Ramos (cell line): ENCODE measurements around the gene NHS.
"Not testable (repeated sequence)": the region's sequence is repeated elsewhere in the genome, so short reads cannot be mapped to it uniquely, and the experiment has no call there.

ENCODE experiments used
- in situ Hi-C: fragments of 300-500 bp; cut with MboI; formaldehyde crosslinking; loops from one replicate; pipeline ENCODE4 v1.14.3; 2022; ENCODE audit warnings: low sequenced_read_pairs; ENCODE audit not compliant: unreplicated experiment

The NHS gene

DNA sequence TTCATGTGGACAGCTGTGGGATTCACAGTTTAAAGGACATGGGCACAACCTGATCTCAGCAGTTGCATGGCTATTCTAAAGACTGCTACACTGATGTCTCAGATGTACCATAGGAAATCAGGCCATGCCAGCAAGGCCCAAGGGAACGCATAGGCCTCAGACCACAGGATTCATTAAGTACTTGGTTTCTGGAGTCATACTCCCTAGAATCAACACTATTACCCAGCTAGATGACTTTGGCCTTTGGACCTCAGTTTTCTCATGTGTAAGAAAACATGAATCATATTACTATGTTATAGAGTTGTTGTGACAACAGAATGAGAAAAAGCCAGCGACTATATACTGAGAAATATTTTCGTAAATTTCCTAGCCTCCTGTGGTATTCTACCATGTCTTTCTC is 67.9 kb downstream of the NHS start:
- in situ Hi-C loops: no loop called here

DNA sequence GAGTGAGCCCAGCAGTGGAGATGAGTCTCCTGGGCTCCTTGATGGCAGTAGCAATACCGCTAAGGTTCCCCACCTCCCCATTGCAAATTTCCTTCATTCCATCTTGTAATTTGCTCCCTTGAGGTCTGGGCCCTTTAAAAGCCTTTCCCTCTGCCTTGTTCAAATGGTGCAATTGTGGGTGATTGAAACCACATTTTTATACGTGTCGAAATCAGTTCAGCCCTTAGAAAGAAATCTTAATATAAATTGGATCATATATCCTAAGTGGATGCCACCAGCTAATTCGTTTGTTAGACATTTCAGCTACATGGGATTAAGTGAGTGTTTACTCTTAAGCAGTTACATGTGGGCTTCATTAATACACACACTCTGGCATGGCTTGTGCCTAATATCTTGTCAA is 68.6 kb downstream of the NHS start:
- in situ Hi-C loops: no loop called here

DNA sequence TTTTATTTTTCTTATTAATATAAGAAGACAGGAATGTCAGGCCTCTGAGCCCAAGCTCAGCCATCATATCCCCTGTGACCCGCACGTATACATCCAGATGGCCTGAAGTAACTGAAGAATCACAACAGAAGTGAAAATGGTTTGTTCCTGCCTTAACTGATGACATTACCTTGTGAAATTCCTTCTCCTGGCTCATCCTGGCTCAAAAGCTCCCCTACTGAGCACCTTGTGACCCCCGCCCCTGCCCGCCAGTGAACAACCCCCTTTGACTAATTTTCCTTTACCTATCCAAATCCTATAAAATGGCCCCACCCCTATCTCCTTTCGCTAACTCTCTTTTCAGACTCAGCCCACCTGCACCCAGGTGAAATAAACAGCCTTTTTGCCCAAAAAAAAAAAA is 71.3 kb downstream of the NHS start:
- in situ Hi-C loops: not testable (repeated sequence)

DNA sequence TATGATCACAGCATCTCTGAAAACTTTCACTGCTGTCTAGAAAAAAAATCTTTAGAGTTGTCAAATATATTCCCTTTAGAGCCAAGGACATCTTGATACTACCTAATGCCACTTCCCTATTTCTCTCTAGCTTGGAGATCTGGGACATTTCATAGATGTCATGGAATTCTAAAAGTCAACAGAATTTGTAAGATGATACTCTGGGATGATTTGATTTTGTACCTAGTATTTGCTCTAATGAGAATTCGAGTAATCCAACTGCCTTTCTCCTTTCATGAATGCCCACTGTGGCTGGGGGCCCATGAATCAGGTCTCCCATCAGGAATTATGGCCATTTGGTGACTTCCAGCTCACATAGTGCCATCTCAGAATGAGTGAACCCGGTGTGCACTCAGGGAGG is 73.2 kb downstream of the NHS start:
- in situ Hi-C loops: no loop called here

DNA sequence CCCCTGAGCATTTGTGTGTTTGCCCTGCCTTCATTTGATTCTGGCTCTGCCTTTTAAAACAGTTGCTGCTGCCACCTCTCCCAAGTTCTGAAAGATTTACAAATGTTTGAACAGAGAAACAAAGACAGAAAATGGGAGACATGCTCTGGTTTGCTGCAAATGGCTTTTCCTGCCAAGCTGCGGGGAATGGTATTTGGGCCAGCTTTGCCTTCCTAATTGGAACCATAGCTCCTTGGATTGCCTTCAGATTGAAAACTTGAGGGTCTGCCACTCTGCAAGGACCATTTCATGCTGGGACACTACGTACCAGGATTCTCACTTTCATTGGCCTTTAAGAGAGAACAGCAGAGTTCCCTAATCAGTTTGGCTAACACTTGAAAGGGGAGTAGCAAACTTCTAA is 74.9 kb downstream of the NHS start:
- in situ Hi-C loops: no loop called here

DNA sequence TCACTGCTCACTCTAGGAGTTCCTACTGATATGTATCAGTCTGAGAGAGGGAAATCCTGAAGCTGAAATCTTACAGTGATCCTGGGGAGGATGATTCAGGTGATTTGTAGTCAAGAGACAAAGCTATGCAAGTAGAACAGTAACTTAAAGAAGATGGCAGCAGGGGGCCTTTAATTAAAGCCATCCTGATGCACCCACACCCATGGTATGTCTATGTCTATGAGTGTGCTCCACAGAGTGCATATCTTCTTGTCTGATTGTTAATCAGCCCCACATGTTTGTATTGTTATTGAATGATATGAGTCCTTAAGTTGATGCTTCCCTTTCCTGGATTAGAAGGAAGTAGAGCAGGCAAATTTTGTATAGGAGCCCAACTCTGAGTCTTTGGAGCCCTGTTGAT is 78.8 kb downstream of the NHS start:
- in situ Hi-C loops: no loop called here

DNA sequence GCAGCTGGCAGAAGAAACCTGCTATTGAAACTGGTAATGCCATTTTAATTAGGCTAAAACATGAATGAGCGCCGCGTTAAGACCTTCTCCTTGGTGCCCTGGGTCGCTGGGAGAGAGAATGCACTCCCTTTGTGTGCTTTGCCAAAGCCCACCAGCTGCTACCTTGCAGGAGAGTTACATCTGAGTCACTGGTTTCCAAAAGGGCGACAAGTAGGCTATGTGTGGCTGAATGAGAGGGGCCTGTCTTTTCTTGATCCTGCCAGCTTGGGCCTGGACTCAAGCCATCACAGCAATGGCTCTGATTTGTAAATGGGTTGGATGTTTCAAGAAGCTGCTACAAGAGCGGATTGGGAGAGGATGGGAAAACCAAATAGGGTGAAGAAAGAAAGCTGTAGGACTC is 81.5 kb downstream of the NHS start:
- in situ Hi-C loops: no loop called here

DNA sequence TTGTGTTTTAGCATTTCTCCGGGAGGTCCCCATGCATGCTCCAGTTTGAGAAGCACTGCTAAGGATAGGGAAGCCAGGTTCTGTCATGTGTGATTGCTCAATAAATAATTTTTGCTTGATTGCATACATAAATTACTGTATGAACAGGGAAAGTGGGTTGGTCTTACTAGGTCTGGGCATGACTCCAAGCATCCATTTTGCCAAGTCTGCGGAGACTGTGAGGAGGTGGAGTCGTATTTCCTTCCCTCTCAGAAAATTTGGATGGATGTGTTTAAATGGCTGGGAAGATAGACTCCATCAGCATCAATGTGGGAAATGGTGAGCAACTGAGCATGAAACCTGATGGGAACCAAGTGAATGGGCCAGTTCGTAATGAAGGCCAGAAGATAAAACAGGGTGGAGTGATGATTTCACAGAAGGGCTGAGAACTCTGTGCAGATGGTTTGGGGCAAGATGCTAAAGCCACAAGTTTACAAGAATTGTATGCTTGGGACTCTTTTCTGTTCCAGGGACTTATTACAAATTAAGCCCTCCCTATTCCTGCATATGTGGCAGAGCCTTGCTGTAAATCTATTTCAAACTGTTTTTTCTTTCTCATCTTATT is 84.1 kb downstream of the NHS start:
- in situ Hi-C loops: no loop called here

DNA sequence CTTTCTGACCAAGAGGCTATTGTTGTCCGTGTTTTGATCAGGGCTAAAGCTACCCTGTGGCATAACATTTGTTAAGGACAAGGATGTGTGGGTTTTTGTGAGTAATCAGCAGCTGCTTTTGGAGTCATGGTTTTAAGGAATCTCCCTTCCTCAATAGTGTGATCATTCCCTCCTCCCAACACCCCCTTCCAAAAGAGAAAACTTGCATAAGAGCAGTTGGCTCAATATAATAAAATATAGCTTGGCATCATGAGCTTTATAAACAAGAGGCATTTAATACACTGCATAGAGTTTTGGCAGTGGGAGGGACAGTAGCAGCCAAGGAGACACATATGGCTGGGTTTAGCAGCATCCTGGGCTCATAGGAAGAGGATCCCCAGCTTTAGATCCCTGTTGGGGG is 84.7 kb downstream of the NHS start:
- in situ Hi-C loops: no loop called here

DNA sequence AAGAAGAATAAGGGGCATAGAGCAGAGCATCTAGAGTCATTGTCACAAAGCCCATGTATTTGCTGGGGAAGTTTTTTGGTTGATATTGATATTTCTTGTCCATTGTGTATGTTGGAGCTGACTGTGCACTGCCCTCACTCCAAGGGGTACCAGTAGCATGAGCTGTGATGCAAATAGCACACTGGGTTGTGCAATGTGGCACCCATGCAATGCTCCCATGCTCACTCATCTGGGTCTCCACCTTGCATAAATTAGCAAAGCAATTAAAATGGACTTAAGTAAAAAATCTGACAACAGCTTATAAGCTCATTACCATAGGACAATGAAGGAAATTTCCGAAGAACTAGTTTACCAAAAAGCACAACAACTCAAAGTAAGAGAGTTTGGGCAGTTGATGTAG is 87.9 kb downstream of the NHS start:
- in situ Hi-C loops: no loop called here

DNA sequence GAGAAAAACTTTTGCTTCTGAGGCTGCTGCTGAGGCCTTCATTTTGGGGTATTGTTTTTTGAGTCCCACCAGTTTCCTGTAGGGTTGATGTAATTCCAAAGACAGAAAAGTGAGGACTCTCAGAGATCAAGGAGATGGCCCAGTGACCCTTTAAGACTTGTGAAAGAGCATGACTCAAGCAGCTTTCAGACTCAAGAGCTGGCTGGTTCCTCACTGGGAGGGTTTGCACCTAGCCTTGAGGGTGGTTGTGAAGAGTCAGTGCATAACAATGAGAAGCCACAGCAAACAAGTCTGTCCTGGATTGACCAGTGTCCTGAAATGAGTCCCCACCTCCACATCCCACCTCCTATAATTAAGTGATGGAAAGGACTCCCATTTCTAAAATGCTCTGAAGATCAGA is 89.2 kb downstream of the NHS start:
- in situ Hi-C loops: no loop called here

DNA sequence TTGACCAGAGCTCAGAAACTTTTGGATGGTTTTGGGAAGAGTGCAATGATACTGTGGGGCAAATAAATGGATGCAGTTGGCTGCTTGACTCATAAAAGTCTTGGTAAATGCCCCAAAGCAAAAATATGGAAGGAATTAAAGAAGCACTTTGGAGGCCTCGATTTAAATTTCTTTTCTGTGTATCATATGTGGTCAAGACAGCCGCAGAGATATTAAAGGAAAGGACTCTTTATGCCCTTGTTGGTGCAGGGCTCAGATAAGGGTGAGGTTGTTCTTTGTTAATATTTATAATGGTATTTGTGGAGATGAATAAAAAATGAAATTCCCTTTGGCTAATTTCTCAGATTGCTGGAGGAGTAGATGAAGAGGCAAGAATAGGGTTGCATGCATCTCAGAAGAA is 90.2 kb downstream of the NHS start:
- in situ Hi-C loops: no loop called here

DNA sequence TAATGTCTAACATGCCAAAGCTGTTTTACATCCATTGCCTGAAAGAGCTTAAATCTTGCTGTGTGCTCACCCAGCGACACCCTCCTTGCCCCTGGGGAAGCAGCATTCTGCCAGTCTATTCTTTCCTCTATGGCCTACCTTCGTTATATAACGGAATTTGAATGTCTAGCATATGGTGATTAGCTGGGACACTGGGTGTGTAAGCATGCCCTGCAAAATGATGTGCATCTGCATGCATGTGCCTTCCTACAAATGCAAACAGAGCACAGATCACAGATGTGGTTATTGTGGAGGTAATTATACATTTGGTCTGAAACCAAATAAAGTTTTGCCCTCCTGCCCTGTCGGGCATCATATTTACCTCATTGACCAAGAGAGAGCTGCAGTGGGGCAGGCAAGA is 90.8 kb downstream of the NHS start:
- in situ Hi-C loops: no loop called here

DNA sequence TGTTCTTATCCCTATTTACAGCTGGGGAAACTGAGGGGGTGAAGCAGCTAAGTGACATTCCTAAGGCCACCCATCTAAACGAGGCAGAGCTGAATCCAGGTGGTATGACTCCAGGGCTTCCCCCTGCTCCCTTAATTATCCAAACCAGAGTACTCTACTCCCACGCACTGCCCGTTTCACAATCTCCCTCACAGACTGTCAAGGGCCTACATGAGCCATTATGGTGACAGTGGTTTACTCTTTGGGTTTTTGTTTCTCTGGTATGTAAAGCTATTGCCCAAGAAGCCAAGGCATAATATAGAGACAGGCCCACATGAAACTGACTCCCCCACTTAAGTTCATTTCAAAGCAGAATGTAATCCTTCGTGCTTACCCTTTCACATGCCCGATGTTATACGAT is 95.1 kb downstream of the NHS start:
- in situ Hi-C loops: no loop called here

DNA sequence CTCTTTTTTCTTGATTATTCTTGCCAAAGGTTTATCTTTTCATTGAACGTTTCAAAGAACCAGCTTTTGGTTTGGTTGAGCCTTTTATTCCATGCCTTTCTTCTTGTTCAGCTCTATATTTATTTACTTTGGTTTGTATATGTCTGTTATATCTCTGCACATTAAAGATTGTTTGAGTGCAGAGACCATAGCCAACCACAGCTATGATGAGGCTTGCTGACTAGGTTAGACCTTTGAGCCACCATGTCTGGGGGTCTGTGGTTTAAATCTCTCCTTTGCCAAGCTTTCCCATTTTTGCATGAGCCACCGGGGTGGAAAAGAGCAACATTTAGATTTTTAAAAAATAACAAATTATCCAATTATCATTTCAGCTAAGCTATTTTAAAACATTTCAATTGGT is 96.1 kb downstream of the NHS start:
- in situ Hi-C loops: no loop called here

DNA sequence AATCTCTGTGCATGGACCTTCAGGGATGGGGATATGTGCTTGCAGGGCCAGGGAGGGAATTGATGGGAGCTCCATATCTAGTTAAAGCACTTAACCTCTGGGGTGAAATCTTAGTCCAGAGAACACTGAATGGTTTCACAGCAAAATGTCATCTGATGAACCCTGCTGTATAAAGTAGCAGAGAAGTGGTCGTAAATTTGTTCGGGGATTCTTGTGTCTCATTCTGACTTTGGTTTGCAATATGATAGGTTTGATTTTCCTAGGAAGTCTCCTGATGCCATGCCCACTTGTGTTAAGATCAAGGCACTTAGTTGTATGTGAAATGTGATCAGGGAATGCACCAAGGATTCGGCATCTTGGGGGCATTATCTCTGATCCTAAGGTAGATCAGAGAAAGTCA is 96.9 kb downstream of the NHS start:
- in situ Hi-C loops: no loop called here

DNA sequence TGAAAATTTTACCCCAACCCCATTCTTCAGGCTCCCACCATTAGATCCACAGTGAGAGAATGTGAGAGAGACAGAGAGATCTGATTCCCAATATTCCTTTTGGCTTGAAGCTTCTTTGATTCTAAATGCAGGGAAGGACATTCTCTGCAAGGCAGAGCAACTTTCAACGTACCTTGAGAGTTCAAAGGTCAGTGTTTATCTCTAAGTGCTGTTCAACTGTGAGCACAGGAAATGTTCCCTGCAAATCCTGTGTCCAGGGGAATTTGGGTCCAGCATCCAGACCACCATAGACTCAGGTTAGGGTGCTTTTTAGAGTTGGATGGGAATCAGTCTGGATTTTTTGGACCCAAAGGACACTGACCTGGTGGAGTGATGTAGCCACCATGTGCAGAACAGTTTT is 97.4 kb downstream of the NHS start:
- in situ Hi-C loops: no loop called here

DNA sequence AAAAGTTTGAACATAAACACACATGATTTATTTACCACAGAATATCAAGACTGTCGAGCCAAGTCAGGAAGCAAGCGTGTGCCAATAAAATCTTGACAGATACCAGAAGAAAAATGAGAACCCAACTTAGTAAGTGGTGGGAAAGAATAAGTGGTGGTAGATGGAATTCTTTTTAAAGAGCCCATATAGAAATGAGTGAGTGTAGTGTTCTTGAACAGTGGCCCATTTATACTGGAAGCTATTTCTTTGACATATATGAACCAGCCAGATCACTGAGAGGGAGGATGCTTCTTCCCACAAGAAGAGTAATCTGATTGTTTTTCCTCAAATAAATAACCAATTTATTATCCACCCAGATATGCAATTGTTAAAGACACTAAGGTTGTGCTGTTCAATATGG is 98.0 kb downstream of the NHS start:
- in situ Hi-C loops: no loop called here

DNA sequence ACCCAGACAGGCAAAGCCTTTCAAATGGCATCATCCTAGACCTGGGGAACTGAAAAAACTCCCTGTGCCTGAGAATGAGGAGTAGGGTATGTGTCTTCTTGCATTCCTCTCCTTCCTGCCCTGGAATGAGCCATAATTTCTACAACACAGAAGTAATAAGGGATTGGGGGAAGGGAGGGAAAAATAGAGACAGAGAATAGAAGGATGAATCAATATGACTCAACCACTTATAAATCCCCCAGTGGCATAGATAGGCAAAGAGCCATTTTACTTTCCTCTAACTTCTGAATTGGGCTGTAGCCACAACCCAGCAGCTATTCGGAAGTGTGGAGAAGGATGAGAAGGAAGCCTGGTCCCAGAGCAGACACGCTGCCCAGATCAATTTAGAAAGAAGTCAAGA is 99.9 kb downstream of the NHS start:
- in situ Hi-C loops: no loop called here

DNA sequence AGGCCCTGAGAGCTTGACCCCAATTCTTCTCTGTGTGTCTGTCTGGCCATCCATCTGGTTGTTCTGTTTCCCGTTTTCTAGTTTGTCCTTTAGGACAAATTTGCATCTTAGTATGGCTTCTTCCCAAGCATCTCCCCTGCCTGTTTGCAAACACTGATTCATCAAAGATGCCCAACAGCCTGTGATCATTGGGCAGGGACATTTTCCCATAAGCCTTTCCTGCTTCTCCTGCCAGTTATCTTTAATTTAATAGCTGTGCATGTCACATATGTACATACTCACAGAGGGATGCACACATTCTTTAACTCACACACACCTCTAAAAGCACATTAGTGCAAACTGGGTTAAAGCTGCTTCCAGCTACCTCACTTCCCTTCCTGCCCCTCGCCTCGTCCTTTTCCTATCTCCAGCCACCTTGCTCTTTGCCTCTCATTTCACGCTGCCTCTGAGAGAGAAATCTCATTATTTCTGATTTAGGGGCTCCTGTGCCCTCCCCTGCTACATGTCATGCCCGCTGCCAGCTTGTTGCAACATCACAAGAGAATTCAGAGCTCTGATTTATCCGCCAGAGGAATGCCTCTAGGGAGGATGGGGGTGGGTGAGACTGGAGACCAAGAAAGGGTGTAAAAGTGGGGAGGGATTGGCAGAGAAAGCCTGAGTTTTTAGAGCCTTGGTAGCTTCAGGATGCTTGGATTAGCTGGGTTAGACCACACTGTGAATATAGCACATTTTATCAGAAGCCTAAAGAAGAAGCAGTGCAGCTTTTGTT is 100.6 kb downstream of the NHS start:
- in situ Hi-C loops: no loop called here

DNA sequence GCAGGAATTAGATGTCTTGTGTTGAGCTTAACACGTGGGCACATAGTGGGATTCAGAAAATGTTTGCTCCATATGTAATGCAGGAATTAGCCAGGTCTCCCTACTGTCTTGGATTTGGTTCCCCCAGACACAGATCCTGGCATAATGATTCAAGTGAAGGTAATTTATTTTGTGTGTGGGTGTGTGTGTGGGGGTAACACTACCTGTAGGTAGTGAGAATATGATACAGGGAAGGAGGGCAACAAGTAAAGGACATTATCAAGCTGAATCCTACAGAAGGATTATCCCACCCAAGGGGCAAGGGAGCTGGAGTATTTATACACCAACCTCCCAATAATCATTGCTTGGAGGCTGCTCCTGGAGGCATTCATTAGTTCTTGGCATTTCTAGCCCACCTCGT is 101.4 kb downstream of the NHS start:
- in situ Hi-C loops: no loop called here

DNA sequence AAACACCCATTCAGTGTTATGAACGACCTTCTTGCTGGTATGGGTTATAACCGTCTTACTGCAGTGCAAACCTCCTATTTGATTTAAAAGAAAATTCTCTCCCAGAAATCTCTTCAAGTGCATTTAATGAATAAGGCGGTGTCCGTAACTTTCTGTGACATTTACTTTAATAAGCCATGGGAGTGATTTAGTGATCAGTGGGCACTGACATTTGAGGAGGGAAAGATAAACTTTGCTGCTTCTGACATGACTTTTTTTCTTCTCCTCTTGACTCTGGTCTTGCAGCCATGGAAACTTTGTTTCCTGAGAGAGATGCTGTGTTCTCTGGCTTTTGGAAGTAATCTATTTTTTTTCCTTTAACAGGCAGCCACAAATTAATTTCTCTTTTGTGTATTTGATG is 106.1 kb downstream of the NHS start:
- in situ Hi-C loops: no loop called here
